NCI-H1417 treated with DMSO at 0.1 percent for 48 hours (cell line): Measurements from ENCODE around the gene RBMS3.

Experiments used
- DNase-seq: peaks from one replicate; lab custom pipeline; 2025; lab: John Stamatoyannopoulos, UW

Gene RBMS3

GRCh38 chr3:29898171-29898965 lies 617.5 kb downstream of the RBMS3 start:
- DNase-seq, result no peak

GRCh38 chr3:29899021-29899420 lies 618.1 kb downstream of the RBMS3 start:
- no peak for DNase-seq

- DNase-seq, result no peak
These were observed 620.2 kb downstream of the RBMS3 start for GRCh38 chr3:29901097-29901496.

- no peak for DNase-seq
These were observed 622.7 kb downstream of the RBMS3 start for GRCh38 chr3:29903600-29903999.

- DNase-seq, result no peak
These were observed 626.0 kb downstream of the RBMS3 start for GRCh38 chr3:29906906-29907305.

- no peak for DNase-seq
These were observed 631.9 kb downstream of the RBMS3 start for GRCh38 chr3:29912600-29913288.

GRCh38 chr3:29914861-29915524 lies 634.1 kb downstream of the RBMS3 start:
- no peak for DNase-seq

- no peak for DNase-seq
These were observed 638.7 kb downstream of the RBMS3 start for GRCh38 chr3:29919571-29919970.

- DNase-seq, result no peak
These were observed 642.3 kb downstream of the RBMS3 start for GRCh38 chr3:29922992-29923746.

GRCh38 chr3:29924783-29925561 lies 644.1 kb downstream of the RBMS3 start:
- no peak for DNase-seq

GRCh38 chr3:29926378-29926777 lies 645.5 kb downstream of the RBMS3 start:
- DNase-seq, result no peak

- DNase-seq, result no peak
These were observed 651.9 kb downstream of the RBMS3 start for GRCh38 chr3:29932696-29933325.

GRCh38 chr3:29933802-29934490 lies 653.1 kb downstream of the RBMS3 start:
- no peak for DNase-seq

- no peak for DNase-seq
These were observed 653.9 kb downstream of the RBMS3 start for GRCh38 chr3:29934751-29935150.

- no peak for DNase-seq
These were observed 655.2 kb downstream of the RBMS3 start for GRCh38 chr3:29936054-29936453.

GRCh38 chr3:29936766-29937165 lies 655.9 kb downstream of the RBMS3 start:
- DNase-seq, result no peak

GRCh38 chr3:29937185-29937584 lies 656.3 kb downstream of the RBMS3 start:
- no peak for DNase-seq

GRCh38 chr3:29940759-29941323 lies 660.0 kb downstream of the RBMS3 start:
- no peak for DNase-seq

GRCh38 chr3:29942297-29942696 lies 661.4 kb downstream of the RBMS3 start:
- no peak for DNase-seq

- DNase-seq, result no peak
These were observed 668.3 kb downstream of the RBMS3 start for GRCh38 chr3:29949131-29949530.
